HG02588 (cell line): ENCODE results near the gene VPS52.

Experiments
- ATAC-seq: cut with Tn5 transposase; IDR thresholded peaks from one replicate; pipeline ENCODE4 v1.9.1; 2021; ENCODE audit warnings: mild to moderate bottlenecking, moderate library complexity; ENCODE audit not compliant: unreplicated experiment

Gene VPS52

DNA sequence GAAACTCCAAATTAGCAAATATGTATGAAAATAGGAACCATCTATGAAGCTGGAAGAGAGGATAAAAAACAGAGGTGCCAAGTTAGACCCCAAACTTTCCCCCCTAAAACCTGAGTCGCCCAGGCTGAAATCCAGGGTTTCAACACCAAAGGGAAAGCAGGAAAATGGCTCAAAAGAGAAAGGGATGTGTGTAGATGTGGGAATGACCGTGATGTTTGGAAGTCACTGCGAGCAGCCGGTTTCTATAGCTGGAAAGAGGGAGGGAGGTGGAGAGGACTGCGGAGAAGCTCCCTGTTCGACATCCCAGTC, 58.9 kb downstream of the VPS52 start:
- ATAC-seq: no peak

DNA sequence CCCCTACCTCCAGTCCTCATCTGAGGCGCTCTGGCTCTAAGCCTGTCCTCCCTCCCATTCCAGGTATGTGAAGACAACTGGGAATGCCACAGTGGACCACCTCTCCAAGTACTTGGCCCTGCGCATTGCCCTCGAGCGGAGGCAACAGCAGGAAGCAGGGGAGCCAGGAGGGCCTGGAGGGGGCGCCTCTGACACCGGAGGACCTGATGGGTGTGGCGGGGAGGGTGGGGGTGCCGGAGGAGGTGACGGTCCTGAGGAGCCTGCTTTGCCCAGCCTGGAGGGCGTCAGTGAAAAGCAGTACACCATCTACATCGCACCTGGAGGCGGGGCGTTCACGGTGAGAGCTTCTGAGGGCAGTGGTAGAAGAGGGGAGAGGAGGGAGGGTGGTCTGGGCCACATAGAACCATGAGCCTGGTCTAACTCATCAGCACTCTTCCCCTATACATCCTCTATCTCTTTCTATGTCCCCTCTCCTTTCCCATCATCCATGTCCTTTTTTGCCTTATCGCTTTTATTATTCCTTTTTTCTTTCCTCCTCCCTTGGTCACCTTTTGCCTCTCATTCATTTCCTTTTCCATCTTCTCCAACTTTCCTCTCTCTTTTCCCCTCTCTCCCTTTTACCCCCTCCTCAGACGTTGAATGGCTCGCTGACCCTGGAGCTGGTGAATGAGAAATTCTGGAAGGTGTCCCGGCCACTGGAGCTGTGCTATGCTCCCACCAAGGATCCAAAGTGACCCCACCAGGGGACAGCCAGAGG, 59.8 kb downstream of the VPS52 start:
- no peak for ATAC-seq

DNA sequence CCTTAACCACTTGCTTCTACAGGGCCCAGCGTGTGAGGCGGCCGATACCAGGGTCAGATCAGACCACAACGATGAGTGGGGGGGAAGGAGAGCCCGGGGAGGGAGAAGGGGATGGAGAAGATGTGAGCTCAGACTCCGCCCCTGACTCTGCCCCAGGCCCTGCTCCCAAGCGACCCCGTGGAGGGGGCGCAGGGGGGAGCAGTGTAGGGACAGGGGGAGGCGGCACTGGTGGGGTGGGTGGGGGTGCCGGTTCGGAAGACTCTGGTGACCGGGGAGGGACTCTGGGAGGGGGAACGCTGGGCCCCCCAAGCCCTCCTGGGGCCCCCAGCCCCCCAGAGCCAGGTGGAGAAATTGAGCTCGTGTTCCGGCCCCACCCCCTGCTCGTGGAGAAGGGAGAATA, 60.5 kb downstream of the VPS52 start:
- no peak for ATAC-seq

DNA sequence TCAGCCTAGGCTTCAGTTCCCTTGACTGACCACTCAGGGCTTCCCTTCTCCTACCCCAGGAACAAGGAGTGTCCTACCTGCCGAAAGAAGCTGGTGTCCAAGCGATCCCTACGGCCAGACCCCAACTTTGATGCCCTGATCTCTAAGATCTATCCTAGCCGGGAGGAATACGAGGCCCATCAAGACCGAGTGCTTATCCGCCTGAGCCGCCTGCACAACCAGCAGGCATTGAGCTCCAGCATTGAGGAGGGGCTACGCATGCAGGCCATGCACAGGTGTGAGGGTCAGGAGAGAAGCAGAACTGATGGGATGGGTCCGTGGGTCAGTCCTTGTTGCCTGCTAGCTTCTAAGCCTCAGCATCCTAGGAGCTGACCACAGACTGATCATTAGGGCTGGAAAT, 61.8 kb downstream of the VPS52 start:
- no peak for ATAC-seq

DNA sequence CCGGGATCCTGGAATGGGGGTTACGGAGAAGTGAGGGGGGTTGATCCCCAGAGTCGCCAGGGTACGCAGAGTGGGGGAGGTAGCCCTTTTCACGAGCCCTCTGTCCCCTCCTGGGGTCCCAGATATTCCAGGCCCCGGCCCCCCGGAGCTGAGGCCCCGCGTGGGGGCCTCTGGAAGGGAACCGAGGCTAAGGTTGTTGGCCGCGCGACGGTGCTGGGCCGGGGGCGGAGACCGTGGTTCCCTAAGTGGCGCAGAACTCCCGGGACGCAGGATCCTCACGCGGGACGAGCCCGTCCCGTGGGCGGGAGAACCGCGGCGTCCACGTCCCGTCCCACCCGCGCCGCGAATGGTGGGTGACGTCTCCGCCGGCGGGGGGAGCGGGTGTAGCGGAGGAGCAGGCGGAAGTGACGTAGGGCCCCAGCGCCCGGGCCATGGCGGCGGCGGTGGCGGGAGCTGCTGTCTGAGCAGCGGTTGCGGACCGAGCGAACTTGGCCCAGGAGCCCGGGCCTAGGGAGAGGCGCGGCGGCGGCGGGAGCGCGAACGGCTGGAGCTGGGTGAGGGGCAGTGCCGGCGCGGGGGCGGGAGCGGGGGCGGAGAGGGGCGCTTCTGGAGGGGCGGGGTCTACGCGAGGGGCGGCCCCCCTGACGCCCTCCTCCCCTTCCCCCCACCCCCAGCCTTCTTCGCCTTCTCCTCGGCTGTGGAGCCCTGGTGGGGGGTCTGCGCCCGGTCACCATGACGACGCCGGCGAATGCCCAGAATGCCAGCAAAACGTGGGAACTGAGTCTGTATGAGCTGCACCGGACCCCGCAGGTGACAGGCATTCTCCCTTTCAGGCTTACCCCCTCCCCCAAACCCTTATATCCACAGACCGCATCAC, 63.3 kb downstream of the VPS52 start, which contains the start of gene RING1:
Gene RING1, plus strand, starts transcription at position 410 of the 877 bp plus-strand sequence. Its CDS starts 323 bp downstream, at position 733.
- ATAC-seq: no peak

DNA sequence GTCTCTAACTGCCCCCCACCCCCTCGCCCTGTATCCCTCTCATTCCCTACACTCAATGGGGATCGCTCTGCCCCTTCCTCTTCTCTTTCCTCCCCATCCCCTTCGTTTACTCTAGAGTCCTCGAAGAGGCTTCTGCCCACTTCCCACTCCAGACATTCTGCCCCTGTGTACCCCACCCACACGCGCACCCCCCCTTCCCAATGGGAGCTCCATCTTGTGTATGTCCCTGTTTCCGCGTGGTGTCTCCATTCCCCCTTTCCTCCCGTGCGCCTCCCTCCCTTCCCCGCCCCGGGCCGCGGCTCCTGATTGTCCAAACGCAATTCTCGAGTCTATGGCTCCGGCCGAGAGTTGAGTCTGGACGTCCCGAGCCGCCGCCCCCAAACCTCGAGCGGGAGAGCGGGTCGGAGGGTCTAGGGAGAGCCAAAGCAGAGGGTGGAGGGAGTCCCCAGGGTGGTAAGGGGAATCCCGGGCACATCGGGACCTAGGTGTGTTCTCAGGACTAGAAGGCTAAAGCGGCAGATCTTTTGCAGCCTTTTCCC, 64.1 kb downstream of the VPS52 start:
- no peak for ATAC-seq

DNA sequence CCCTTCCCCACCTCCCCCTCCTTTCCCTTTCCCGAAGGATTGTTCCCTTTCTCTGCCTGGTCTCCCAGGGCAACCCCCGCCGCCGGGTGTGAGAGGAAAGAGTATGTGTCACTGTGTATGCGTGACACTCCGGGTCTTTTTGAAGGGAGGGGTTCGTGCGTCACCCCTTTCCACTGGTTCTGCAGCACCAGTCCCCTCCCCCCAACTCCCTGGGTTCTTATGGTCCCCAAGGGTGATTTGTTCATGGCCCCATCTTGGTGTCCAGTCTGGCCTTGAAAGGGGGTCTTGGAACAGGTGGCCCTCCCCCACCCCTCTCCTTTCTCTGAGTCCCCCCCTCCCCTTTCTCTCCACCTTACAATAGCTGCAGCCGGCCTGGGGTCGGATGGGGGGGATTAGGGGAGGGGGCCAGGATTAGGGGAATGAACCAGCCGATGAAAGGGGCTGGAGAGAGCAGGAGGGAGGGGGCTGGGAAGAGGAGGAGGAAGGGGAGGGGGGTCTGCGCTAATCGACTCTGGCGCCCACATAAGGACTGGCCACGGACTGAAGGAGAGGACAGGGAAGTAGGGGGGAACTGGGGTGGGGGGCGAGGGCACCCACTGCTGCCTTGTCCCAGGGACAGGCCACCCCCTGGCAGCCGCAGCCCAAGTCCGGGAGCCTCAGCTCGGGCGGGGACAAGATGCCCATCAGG, 64.7 kb downstream of the VPS52 start:
- ATAC-seq: no peak

DNA sequence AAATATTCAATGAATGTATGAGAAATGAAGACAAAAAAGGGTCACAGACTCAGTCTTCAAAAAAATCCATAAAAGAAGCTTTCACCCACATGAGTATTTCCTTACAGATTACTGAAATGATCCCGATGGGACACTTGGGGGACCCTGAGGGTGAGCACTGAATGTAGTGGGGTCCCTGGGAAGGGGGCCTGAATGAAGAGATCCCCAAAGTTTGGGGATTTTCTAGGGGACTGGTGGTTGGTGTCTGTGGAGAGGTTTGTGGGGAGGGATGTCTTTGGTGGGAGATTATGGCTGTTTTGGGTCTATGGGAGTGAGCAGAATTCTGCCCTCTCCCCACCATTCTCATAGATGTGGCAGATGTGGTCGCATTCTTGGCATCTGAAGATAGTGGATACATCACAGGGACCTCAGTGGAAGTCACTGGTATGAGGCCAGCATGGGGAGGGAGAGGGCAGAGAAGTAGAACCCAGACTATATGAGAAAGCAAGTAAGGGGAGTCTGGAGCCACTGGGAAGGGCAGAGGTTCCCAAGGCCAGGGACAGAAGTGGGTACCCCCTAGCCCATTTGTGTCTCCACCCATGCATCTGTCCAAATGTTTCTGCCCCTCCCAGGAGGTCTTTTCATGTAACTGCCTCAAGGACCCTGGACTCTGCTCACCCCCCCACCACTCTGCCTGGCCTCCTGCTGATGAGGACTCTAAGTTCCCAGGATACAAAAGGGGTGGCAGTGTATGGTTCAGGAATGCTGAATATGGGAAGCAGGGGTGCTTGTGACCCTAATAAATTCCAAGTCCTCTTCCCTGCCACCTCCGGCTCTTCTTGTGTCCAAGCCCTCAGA, 65.4 kb downstream of the VPS52 start:
- ATAC-seq: no peak

DNA sequence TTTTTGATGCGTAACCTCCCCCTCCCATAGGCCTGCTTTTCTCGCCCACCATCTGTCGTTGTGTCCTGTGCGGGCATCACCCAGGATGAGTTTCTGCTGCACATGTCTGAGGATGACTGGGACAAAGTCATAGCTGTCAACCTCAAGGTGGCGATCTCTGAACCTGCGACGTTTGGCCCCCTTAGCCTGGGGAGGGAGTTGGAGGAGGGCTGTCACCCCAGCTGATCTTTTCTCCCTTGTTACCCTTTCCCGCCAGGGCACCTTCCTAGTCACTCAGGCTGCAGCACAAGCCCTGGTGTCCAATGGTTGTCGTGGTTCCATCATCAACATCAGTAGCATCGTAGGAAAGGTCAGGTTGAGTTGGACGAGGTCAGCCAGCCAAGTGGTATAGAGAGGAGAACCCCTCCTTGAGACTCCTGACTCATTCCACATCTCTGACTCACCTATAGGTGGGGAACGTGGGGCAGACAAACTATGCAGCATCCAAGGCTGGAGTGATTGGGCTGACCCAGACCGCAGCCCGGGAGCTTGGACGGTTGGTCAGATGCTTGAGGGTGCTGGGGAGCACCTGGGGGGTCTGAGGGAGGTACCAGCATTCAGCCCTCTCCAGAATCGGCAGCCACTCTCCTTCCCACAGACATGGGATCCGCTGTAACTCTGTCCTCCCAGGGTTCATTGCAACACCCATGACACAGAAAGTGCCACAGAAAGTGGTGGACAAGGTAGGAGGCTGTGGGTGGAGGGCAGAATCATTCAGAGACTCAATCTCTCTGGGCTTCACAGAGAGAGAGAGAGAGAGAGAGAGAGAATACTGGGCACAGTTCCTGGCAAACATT, 66.3 kb downstream of the VPS52 start:
- no peak for ATAC-seq

DNA sequence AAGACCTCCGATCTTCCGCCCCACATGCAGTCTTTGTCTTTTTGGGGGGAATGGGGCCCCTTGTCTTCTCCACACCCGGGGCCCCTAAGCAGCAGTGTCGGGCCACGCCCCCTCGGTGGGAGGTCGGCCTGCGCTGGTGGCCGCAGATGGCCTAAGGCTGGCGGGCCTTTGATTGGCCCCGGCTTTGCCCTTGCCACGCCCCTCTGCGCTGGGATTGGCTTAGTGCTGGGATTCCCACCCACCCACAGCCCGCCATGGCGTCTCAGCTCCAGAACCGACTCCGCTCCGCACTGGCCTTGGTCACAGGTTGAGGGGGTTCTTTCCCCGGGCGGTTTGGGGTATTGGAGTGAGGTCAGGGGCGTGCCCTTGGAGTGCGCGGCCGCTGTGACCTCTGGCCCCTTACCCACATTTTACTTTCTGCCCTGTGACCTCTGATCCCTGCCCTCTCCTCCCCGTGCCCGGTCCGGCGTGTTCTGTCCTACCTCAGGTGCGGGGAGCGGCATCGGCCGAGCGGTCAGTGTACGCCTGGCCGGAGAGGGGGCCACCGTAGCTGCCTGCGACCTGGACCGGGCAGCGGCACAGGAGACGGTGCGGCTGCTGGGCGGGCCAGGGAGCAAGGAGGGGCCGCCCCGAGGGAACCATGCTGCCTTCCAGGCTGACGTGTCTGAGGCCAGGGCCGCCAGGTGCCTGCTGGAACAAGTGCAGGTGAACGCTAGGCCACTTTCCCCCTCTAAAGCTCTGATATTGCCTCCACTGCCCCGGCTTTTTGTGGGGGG, 67.1 kb downstream of the VPS52 start, which contains the start of gene HSD17B8:
Gene HSD17B8, plus strand, starts transcription at position 241 of the 776 bp plus-strand sequence. Its CDS starts 14 bp downstream, at position 255.
- ATAC-seq: peak; percentile 50

DNA sequence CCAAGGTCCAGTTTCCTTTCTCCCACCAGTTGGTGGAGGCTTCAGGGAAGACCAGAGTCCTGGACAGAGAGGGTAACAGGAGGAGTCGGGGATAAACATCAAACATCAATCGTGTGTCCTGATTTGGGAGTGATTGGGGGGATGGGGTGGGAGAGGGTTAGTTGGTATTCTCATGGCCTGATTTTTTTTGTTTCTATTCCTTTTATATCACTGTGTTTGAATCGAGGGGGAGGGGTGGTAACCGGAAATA, 67.6 kb downstream of the VPS52 start:
- ATAC-seq: no peak

DNA sequence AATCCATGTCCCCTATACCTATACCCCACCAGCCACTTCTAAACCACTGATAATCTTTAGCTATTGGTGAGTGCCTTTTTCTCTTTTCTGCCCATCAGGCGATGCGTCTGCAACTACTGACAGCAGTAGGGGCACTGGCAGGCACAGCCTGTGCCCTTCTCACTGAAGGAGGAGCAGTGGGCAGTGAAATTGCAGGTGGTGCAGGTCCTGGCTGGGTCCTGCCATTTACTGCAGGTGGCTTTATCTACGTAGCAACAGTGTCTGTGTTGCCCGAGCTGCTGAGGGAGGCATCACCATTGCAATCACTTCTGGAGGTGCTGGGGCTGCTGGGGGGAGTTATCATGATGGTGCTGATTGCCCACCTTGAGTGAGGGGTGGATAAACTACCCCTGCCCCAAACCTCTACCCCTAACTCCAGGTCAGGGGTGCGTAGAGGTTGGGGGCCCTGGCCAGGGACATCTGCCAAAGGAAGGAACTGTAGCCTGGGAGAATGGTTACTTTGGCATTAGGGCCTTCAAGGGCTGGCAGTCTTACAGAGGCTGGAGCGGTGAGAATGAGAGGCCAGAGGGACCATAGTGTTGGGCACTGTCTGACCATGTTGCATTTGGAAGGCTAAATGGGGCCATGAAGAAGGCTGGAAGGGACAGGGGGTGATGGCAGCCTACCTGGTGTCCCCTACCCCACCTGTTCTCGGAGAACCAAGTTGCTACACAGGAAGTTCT, 68.1 kb downstream of the VPS52 start:
- ATAC-seq: no peak

DNA sequence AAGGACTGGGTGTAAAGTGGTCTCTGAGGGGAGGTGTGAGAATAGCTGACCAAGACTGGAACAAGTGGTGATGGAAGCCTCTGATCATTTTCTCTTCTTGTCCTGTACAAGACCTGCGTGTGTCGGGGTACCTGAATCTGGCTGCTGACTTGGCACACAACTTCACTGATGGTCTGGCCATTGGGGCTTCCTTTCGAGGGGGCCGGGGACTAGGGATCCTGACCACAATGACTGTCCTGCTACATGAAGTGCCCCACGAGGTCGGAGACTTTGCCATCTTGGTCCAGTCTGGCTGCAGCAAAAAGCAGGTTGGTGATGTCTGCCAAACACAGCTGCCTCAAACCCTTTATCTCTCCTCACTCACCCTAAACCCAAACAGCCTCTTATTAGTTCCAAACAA, 68.9 kb downstream of the VPS52 start:
- no peak for ATAC-seq

DNA sequence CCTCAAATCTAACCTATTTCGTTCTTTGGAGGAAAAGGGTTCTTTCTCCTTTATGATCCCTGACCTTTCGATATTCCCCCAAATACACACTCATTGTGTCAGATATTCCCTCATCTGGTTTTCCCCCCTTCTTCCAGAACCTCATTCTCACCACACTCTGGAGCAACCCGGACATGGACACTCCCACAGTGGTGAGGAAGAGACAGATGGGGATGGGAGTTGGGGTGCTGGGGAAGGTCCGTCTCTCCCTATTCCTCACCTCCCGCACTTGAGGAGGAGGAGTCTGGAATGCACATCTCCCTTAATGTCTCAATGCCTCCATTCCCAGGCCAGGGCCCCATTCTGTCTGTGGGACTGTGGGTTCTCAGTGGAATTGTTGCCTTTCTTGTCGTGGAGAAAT, 69.7 kb downstream of the VPS52 start:
- no peak for ATAC-seq

DNA sequence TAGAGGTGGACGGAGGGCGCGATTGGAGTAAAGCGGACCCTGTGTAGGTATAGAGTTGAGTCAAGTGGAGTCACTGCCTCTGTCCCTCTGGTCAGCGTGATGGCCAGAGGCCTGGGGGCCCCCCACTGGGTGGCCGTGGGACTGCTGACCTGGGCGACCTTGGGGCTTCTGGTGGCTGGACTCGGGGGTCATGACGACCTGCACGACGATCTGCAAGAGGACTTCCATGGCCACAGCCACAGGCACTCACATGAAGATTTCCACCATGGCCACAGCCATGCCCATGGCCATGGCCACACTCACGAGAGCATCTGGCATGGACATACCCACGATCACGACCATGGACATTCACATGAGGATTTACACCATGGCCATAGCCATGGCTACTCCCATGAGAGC, 70.5 kb downstream of the VPS52 start:
- ATAC-seq: no peak
